Measurements from ENCODE around the gene SNRNP70. TPM values are rescaled to one million over a fixed set of nuclear protein-coding genes. Genes with fewer than 3 reads are reported as not detected.

Gene SNRNP70
- total and polyA plus RNA-seq, 2 of the 13 experiments (the other 11 are each of a cell fraction or from before 2014, with no cell fraction given), result 150 to 210 TPM

GRCh38 chr19:49085020-49085867 lies at the start of gene SNRNP70 (continued):
- TF ChIP-seq, protein P1, sequence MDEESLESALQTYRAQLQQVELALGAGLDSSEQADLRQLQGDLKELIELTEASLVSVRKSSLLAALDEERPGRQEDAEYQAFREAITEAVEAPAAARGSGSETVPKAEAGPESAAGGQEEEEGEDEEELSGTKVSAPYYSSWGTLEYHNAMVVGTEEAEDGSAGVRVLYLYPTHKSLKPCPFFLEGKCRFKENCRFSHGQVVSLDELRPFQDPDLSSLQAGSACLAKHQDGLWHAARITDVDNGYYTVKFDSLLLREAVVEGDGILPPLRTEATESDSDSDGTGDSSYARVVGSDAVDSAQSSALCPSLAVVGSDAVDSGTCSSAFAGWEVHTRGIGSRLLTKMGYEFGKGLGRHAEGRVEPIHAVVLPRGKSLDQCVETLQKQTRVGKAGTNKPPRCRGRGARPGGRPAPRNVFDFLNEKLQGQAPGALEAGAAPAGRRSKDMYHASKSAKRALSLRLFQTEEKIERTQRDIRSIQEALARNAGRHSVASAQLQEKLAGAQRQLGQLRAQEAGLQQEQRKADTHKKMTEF (CRISPR knock-in tag; IDR thresholded peaks at IDR 0.05), result peak; percentile 91
- TF ChIP-seq ZNF558 (CRISPR knock-in tag; IDR thresholded peaks at IDR 0.05; ENCODE audit: borderline replicate concordance), result peak; percentile 93; the same call in 1 of the 2 replicates
- TF ChIP-seq, protein P2, sequence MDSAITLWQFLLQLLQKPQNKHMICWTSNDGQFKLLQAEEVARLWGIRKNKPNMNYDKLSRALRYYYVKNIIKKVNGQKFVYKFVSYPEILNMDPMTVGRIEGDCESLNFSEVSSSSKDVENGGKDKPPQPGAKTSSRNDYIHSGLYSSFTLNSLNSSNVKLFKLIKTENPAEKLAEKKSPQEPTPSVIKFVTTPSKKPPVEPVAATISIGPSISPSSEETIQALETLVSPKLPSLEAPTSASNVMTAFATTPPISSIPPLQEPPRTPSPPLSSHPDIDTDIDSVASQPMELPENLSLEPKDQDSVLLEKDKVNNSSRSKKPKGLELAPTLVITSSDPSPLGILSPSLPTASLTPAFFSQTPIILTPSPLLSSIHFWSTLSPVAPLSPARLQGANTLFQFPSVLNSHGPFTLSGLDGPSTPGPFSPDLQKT (CRISPR knock-in tag; IDR thresholded peaks at IDR 0.05; ENCODE audit: borderline replicate concordance), result no peak; the same call in 1 of the 2 replicates
- 0 out of 2 replicates have a peak, but pooled peaks have one; percentile 78 for TF ChIP-seq ZNF598 (CRISPR knock-in tag; IDR thresholded peaks at IDR 0.05; ENCODE audit: borderline replicate concordance)
- no peak for TF ChIP-seq FOXM1 (CRISPR knock-in tag; IDR thresholded peaks at IDR 0.05)
- TF ChIP-seq MIXL1 (CRISPR knock-in tag; IDR thresholded peaks at IDR 0.05), result peak; percentile 48
- TF ChIP-seq ZNF776 (CRISPR knock-in tag; IDR thresholded peaks at IDR 0.05), result peak; percentile 92
- TF ChIP-seq ZNF660 (CRISPR knock-in tag; IDR thresholded peaks at IDR 0.05; ENCODE audit: borderline replicate concordance, low read depth), result no peak
- peak; percentile 71; the same call in 1 of the 2 replicates for TF ChIP-seq ZBTB20 (CRISPR knock-in tag; IDR thresholded peaks at IDR 0.05; ENCODE audit: borderline replicate concordance, low read depth)
- TF ChIP-seq, protein P3, sequence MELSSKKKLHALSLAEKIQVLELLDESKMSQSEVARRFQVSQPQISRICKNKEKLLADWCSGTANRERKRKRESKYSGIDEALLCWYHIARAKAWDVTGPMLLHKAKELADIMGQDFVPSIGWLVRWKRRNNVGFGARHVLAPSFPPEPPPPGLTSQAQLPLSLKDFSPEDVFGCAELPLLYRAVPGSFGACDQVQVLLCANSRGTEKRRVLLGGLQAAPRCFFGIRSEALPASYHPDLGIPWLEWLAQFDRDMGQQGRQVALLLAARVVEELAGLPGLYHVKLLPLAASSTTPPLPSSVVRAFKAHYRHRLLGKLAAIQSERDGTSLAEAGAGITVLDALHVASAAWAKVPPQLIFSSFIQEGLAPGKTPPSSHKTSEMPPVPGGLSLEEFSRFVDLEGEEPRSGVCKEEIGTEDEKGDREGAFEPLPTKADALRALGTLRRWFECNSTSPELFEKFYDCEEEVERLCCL (CRISPR knock-in tag; IDR thresholded peaks at IDR 0.05; ENCODE audit: borderline replicate concordance), result peak; percentile 75; the same call in 1 of the 2 replicates
- TF ChIP-seq RAD21 (CRISPR knock-in tag; IDR thresholded peaks at IDR 0.05), result peak; percentile 63
- peak; percentile 66 for TF ChIP-seq ZMYM4 (CRISPR knock-in tag; IDR thresholded peaks at IDR 0.05)
- TF ChIP-seq, protein P4, sequence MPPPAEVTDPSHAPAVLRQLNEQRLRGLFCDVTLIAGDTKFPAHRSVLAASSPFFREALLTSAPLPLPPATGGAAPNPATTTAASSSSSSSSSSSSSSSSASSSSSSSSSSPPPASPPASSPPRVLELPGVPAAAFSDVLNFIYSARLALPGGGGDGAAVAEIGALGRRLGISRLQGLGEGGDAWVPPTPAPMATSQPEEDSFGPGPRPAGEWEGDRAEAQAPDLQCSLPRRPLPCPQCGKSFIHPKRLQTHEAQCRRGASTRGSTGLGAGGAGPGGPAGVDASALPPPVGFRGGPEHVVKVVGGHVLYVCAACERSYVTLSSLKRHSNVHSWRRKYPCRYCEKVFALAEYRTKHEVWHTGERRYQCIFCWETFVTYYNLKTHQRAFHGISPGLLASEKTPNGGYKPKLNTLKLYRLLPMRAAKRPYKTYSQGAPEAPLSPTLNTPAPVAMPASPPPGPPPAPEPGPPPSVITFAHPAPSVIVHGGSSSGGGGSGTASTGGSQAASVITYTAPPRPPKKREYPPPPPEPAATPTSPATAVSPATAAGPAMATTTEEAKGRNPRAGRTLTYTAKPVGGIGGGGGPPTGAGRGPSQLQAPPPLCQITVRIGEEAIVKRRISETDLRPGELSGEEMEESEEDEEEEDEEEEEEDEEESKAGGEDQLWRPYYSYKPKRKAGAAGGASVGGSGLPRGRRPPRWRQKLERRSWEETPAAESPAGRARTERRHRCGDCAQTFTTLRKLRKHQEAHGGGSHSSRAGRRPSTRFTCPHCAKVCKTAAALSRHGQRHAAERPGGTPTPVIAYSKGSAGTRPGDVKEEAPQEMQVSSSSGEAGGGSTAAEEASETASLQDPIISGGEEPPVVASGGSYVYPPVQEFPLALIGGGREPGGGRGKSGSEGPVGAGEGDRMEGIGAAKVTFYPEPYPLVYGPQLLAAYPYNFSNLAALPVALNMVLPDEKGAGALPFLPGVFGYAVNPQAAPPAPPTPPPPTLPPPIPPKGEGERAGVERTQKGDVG (CRISPR knock-in tag; IDR thresholded peaks at IDR 0.05; ENCODE audit: borderline replicate concordance), result no peak
- peak; percentile 70; the same call in 1 of the 2 replicates for TF ChIP-seq ETV6 (CRISPR knock-in tag; conservative IDR thresholded peaks at IDR 0.05)
- peak; percentile 86 for TF ChIP-seq ELF1 (CRISPR knock-in tag; IDR thresholded peaks at IDR 0.05)
- TF ChIP-seq, protein P5, sequence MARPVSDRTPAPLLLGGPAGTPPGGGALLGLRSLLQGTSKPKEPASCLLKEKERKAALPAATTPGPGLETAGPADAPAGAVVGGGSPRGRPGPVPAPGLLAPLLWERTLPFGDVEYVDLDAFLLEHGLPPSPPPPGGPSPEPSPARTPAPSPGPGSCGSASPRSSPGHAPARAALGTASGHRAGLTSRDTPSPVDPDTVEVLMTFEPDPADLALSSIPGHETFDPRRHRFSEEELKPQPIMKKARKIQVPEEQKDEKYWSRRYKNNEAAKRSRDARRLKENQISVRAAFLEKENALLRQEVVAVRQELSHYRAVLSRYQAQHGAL (CRISPR knock-in tag; IDR thresholded peaks at IDR 0.05; ENCODE audit: not compliant biosample characterization), result no peak
- 0 out of 2 replicates have a peak, but pooled peaks have one; percentile 7 for TF ChIP-seq FOXA3 (CRISPR knock-in tag; IDR thresholded peaks at IDR 0.05)
- 0 out of 2 replicates have a peak, but pooled peaks have one; percentile 39 for TF ChIP-seq SATB2 (CRISPR knock-in tag; IDR thresholded peaks at IDR 0.05)
- 0 out of 2 replicates have a peak, but pooled peaks have one; percentile 11 for TF ChIP-seq ZNF3 (CRISPR knock-in tag; IDR thresholded peaks at IDR 0.05)
- peak; percentile 61 for TF ChIP-seq PITX1 (CRISPR knock-in tag; IDR thresholded peaks at IDR 0.05)
